ENCODE results near the gene KIAA0040.

- TF ChIP-seq CTCF (IDR thresholded peaks at IDR 0.05) (no peak), POLR2A (IDR thresholded peaks at IDR 0.05) (no peak)
Observed at GRCh38 chr1:175126347-175126746, 66.2 kb downstream of the KIAA0040 start.
